NCI-H128 (cell line): ENCODE results near the gene KRIT1.
"Not testable (repeated sequence)": the region's sequence is repeated elsewhere in the genome, so short reads cannot be mapped to it uniquely, and the experiment has no call there.

Experiments used
- DNase-seq: peaks from one replicate; lab custom pipeline; 2025; ENCODE audit not compliant: unreplicated experiment; lab: John Stamatoyannopoulos, UW

Gene KRIT1

DNA sequence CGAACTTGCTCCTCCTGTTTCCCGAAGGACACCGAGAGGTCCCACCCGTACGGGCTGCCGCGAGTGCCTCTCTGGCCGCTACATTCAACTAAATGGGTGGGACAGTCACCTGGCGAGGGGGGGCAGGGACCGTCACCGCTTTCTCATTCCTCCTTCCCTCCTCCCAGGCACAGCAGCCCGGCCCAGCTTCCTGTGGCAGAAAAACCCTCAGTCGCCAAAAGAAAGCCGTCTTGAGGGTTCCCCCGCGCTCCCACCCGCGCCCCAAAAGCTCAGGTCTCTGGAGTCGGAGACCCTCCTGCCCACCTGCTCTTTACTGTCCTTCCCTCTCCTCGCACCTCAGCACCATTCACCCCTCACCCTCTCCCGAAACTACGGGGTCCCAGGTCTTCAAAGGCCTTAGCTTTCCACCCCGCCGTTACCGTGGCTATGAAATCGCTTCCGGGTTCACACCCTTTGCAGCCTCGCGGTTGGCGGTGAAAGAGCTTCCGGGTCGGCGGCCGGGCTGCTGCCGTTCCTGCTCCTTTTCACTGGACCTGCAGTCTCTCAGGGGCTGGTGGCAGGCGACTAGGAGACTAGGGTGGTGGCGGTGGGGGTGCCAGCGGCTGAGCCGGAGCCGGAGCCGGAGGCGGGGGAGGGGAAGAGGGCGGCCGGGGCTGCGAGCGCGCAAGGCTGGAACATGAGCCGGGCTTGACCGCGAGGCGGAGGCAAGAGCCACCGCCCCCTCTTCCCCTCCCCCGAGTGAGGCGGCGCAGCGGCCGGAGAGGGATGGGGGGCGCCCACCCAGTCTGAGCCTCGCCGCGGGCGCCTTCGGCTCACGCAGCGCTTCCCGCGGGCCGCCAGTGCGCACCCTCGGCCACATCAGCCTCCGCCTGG, at the start of gene KRIT1, which contains the start of gene ANKIB1:
TSS of gene KRIT1 (minus strand) at position 428 of the 873 bp plus-strand sequence. CDS start 3,779 bp downstream, outside the sequence.
TSS of gene ANKIB1 (plus strand) at position 488 of the 873 bp plus-strand sequence. CDS start 49,005 bp downstream, outside the sequence.
- peak; percentile 65 for DNase-seq

DNA sequence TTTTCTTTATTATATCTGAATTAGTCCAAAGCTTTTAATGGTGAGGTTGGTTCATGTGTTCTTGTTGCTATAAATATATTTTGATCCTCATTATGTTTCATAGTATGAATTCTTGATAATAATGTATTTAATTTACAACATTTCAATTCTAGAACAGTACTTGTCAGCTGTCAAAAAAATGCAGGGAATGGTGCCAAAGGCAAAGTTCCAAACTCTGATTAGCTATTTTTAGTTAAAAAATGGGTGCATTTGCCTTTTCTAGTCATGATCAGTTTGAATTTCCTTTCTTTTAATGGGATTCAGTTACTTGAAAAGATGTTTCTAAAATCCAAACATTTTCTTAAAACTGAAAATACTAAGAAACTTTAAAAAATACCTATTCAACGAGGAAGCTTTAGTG, 49.7 kb upstream of the KRIT1 start:
- no peak for DNase-seq

DNA sequence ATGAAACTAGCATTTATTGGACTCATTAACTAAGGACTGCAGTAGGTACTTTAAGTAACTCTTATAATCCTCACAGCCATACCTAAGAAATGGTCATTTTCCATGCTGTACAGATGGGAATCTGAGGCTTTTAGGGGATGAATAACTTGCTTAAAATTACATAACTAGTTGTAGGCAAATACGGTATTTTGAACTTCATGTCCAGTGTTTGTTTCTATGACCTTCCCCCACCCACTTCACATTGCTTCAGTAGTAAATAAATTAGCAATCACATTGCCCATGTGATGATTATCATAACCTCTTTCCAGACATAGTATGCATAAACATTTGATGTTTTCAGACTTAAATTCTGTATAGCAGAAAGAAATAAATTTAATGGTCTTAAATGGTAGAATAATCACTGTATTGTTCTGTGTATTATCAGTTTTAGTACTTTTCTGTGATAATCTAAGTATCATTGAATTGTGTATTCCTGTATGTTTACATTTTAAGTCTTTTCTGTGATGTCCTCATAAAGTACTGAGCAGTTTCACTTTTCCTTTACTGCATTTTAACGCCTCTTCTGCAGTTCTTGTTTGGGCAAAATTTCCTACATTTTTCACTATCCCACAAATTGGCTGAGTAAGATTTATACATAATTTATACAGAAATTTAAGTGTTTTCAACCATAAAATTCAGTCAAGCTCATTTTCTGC, 48.3 kb upstream of the KRIT1 start:
- DNase-seq, result no peak

DNA sequence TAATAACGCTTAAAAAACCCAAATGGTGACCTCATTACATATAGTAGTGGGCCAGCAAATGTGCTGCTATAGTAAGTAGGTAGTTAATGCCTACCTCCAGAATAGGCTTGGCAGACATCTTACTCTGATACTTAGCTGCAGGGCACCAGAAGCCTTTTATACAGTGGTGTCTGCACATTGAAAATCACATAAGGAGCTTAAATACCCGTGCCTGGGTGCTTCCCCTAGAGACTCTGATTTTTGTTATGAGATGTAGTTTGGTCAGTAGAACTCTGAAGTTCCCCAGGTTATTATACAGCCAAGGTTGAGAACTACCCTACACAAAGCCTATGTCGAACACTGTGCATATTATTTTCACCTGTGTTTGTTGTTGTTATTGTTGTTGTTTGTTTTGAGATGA, 47.3 kb upstream of the KRIT1 start:
- DNase-seq, result no peak

DNA sequence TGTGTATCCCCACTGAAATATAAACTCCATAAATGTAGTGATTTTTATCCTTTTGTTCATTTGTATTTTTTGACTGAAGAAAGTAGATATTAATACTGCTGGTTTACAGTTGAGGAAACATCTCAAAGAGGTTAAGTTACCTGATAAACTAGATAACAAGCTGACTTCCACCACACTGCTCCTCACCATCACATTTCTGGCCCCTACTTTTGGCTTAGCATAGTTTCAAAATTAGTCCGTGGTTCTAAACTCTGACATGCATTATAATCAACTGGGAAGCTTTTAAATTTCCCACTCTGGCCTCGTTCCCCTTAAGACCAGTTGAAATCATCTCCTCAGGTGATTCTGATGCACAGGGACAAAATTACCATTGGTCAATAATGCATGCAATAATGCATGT, 43.6 kb upstream of the KRIT1 start:
- DNase-seq, result no peak

DNA sequence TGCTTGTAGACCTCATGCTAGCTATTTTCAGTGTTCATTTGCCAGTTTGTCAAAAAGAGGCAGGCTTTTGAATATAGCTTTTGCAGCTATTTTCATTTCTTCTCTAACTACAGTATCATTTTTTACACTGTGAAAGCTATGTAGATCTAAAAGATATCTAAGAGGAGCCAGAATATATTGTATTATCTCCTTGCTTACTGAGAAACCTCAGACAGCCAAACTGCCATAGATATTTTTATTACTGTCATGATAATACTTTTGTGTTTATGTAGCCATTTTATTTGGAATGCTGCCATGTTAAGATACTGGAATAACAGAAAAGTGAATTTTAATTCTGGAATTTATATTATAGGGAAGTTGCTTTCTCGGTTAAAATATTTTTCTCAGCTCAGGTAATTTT, 37.2 kb upstream of the KRIT1 start:
- DNase-seq, result no peak

DNA sequence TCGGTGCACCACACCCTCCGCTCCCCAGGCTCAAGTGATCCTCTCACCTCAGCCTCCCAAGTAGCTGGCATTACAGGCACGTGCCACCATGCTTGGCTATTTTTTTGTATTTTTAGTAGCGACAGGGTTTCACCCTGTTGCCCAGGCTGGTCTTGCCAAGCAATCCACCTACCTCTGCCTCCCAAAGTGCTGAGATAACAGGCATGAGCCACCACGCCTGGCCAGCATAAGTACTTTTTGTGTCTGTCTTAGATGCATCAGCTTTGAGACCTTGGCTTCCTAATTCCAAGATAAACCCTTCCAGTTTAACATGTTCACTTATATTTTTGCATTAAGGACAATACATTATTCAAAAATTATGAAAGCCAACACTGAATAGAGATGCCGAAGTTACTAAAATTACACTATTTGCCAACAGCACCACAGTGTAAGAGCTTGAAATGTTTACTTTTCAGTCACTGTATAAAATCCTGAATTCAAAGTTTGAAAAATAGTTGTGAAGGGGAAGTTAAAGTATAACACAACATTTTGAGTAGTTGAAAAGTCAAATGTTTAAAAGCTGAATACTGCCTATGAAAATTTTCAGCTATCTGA, 36.6 kb upstream of the KRIT1 start:
- no peak for DNase-seq

DNA sequence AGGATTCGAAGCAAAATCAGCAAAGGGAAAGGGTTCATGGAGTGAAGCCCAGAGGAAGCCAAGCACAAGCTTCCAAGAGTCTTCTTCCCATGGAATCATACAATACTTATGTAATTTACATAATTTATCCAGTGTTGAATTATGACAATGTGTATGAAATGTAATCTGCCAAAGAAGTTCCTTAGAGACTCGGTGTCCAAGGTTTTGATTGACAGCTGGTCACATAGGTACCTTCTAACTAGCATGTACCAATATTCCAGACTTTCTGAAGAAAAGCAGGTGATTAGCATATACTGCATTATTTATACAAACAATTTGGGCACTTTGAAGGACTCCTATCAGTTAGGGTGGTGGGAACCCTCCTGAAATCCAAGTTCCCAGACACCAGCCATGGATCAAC, 35.3 kb upstream of the KRIT1 start:
- no peak for DNase-seq

DNA sequence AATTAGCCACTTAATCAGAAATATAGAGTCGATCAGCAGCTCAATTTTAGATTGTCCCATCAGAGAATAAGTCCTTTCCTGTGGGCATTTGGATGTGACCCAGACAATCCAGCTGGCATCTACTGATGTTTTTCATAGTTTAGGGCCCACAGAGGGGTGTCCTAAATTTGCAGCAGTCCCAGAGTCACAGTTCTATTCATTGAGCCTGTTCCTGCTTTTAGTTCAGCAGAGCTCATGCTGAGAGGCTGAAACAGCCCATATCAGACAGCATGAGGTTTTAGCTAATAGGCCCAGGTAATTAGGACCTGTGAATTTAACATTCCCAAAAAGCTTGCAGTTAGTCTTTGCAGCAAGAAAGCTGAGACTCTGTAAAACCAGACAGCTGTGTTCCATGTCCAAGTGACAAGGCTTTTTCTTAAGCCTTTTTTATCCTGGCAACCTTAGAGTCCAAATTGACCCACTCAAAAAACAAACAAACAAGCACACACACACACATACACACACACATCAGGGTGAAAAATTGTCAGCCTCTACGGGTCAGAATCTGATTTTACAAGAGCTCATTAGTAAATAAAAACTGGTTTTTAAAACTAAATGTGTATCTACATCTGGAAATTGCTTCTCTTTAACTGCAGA, 33.8 kb upstream of the KRIT1 start:
- no peak for DNase-seq

DNA sequence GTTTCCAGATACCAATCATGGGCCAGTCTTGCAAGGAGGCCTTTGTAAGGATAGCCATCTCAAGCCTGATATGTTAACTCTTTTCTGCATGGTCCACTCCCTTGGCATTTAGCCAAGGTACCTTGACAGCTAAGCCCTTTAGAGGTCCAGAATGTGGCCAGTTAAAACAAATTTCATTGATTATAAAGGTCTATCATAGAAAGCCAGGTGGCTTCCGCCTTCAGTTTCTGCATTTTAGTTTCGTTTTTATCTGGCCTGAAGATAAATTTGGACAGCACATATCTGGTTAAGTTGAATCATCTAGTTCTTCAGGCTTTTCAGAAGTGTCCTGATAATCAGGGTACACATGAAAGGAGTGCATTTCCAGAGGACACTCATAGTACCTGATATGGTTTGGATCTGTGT, 30.7 kb upstream of the KRIT1 start:
- no peak for DNase-seq

DNA sequence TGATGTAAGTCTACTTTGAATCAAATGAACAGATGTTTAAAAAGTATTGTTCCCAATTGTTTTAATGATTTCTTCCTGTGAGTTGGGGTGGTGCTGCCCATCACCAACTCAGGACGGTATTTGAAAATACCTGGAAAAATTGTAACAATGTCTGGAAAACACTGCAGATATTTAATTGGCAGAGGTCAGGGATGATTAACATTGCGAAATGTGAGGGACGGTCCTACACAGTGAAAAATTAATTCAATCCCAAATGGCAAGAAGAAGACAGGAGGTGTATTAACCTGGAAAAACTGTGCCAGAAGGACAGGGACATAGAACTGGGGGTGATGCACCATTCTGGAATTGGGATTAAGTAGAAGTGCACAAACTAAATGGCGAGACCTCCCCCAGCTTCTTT, 29.6 kb upstream of the KRIT1 start:
- no peak for DNase-seq

DNA sequence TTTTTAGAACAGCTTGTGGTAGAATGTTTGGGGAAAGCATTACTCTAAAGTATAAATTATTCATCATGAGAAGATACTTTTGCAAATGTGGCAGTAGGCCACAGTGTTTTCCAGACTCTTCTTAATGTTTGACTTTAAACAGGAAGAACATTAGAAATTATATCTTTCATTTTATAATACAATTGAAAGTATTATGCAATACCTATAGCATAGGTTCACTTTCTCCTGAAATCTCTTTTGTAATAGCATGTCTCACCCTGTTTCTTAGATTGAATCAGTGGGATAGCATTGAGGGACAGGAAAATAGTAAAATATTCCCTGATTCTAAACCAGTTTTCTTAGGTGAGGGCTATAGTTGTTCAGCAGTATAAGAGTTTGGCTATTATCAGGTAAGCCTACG, 23.2 kb upstream of the KRIT1 start:
- no peak for DNase-seq

DNA sequence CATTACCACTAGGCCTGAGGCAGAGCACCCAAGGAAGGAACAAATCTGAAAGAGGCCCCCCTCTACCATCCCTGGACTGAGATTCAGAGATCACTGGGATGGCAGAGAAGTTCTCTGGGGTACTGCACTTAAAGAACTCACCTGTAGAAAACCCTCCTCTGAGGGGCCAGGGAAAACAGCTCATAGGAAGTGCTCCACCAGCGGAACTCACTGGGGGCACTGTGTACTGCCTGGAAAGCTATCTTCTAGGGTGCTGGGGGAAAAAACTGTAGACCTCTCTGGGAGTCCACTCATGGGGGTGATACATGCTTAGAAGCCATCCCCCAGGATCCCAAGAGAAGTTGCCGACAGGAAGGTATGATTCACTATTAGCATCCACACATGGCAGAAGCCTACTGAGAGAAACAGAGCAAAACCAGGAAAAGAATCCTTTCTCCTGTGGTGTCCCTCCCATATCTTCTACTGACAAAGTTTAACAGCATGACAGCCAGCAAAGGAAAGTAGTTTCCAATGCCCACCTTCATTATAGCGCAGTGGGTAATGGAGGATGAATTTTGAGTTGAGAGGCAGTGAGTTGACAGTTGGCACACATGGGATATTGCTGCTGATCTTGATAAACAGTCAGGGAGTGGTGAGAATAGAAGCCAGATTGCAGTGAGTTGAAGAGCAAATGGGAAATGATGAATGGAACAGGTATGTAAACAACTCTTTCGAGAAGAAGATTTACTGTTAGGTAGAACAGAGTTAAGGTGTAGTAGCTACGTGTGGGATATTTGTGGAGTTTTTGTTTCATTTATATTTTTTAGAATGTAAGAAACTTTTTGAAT, 20.9 kb upstream of the KRIT1 start:
- no peak for DNase-seq

DNA sequence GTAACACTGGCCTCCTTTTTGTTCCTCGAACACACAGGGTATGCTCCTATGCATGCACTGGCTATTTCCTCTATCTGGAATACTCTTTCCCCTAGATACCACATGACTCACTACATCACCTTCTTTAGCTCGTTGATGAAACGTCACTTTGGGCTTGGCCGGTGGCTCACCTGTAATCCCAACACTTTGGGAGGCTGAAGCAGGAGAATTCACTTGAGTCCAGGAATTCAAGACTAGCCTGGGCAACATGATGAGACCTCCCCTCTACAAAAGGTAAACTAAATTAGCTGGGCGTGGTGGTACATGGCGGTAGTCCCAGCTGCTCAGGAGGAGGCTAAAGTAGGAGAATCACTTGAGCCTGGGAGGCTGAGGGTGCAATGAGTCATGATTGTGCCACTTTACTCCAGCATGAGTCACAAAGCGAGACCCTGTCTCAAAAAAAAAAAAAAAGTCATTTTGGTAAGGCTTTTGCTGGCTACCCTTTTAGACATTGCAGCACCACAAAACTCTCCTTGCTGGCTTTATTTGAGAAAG, 14.6 kb upstream of the KRIT1 start:
- DNase-seq, result no peak

DNA sequence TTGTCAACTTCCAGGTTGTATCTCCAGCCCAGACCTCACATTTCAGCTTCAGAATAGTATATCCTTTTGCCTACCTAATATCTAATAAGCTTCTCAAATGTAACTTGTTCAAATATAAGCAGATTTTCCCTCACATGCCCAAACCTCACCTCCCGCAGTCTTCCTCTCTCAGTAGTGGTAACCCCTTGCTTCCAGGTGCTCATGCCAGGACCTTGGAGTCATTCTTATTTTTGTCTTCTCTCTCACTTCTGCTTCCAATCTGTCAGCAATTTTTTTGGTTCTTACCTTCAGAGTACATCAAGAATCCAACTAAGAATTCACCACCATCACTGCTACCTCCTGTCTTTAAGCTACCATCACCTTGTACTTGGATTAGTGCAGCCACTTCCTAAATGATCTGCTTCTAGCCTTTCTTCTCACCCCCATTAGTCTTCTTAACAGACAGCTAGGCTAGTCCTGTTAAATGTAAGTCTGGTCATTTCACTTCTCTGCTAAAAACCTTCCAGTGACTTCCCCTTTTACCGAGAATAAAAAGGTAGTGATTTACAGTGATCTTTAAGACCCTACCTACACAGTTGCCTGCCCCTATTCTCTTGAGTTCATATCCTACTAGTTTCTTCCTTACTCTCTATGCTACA, 14.0 kb upstream of the KRIT1 start:
- DNase-seq, result no peak

DNA sequence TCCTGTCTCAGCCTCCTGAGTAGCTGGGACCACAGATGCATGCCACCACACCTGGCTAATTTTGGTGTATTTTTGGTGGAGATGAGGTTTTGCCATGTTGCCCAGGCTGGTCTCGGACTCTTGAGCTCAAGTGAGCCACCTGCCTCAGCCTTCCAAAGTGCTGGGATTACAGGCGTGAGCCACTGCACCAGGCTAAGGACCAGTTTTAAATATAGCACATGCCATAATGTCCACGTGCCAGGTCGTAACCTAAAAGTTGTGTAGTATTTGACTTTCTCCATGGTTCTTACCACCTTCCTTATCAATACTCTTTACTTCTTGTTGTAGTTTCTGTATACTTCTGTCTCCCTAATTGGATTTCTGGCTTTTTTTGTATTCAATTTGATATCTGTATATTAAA, 13.3 kb upstream of the KRIT1 start:
- no peak for DNase-seq

DNA sequence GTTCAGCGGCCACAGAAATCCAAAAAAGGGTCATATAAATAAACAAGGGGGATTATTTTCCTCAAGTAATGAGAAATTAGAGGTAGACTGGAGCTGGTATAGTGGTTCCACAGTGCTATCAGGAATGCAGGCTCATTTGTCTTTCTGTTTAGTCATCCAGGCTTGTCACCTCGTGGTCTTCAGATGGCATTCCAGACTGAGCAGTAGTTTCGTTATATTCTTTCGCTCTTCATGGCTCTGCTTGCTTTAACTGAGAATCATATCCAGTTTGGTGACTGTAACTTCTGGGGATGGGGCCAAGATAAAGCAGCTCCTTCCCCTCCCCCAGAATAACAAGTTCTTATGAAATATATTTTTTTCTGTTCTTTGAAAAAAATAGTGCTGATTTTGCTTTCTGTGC, 9.6 kb upstream of the KRIT1 start:
- no peak for DNase-seq

DNA sequence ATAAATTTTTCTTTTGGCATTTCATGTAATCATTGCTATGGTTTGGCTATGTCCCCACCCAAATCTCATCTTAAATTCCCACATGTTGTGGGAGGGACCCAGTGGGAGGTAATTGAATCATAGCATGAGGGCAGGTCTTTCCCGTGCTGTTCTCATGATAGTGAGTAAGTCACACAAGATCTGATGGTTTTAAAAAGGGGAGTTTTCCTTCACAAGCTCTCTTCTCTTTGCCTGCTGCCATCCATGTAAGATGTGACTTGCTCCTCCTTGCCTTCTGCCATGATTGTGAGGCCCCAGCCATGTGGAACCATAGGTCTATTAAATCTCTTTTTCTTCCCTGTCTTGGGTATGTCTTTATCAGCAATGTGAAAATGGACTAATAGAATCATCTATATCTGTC, 9.1 kb upstream of the KRIT1 start:
- DNase-seq, result not testable (repeated sequence)

DNA sequence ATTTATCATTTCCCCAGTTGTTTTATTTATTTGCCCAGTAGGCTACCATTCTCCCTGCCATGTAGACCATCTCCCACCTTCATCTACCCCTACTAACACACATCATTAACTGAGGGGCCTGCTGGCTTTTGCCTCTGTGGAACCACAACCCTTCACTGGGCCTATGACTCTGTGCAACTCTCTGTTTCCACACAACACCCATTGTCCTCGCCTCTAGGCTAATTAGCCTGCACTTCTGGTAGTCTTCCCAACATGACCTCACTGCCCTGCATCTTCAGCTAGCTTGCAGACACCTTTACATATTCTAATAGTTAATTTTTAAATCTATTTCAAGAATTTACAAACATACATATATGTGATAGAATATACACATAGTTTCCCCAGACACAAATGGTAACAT, 7.5 kb upstream of the KRIT1 start:
- DNase-seq, result no peak

DNA sequence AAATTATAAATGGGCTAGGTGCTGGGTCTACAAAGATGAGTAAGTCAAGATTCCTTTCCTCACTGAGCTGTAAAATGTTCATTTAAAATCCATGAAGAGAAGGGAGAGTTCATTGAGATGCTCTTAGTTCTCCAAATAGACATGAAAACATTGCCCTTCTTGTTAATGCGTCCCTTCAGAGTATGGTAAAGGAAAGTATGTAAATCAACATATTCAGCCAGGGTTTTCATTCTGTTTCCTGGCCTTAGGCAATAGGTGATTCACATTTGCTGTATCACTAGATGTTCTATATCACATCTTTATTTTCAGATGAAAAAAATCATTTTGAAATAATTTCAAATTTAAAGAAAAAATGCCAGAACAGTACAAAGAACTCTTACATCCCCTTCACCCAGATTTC, 5.5 kb upstream of the KRIT1 start:
- no peak for DNase-seq
